ENCODE results near the gene MTCL1.

DNA sequence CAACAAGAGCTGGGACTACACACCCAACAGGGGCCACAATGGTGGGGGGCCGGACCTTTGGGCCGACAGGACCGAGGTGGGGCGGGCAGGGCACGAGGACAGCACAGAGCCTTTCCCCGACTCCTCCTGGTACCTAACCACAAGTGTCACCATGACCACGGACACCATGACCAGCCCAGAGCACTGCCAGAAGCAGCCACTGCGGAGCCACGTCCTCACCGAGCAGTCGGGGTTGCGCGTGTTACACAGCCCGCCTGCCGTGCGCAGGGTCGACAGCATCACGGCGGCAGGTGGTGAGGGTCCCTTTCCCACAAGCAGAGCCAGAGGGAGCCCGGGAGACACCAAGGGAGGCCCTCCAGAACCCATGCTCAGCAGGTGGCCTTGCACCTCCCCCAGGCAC is 119.5 kb downstream of the MTCL1 start:
- no peak for TF ChIP-seq SIN3A (IDR thresholded peaks at IDR 0.05; ENCODE audit: low read depth, low read length)
- TF ChIP-seq, protein P1, sequence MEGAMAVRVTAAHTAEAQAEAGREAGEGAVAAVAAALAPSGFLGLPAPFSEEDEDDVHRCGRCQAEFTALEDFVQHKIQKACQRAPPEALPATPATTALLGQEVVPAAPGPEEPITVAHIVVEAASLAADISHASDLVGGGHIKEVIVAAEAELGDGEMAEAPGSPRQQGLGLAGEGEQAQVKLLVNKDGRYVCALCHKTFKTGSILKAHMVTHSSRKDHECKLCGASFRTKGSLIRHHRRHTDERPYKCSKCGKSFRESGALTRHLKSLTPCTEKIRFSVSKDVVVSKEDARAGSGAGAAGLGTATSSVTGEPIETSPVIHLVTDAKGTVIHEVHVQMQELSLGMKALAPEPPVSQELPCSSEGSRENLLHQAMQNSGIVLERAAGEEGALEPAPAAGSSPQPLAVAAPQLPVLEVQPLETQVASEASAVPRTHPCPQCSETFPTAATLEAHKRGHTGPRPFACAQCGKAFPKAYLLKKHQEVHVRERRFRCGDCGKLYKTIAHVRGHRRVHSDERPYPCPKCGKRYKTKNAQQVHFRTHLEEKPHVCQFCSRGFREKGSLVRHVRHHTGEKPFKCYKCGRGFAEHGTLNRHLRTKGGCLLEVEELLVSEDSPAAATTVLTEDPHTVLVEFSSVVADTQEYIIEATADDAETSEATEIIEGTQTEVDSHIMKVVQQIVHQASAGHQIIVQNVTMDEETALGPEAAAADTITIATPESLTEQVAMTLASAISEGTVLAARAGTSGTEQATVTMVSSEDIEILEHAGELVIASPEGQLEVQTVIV (IDR thresholded peaks at IDR 0.05; ENCODE audit: borderline replicate concordance, partially characterized antibody) = no peak
- no peak for TF ChIP-seq ATF3 (IDR thresholded peaks at IDR 0.05; ENCODE audit: borderline replicate concordance, extremely low read depth, low read depth, low read length)
- TF ChIP-seq TCF12 (IDR thresholded peaks at IDR 0.05; ENCODE audit: low read depth, low read length) = no peak
- TF ChIP-seq, protein P2, sequence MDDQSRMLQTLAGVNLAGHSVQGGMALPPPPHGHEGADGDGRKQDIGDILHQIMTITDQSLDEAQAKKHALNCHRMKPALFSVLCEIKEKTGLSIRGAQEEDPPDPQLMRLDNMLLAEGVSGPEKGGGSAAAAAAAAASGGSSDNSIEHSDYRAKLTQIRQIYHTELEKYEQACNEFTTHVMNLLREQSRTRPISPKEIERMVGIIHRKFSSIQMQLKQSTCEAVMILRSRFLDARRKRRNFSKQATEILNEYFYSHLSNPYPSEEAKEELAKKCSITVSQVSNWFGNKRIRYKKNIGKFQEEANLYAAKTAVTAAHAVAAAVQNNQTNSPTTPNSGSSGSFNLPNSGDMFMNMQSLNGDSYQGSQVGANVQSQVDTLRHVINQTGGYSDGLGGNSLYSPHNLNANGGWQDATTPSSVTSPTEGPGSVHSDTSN (IDR thresholded peaks at IDR 0.05; ENCODE audit: insufficient replicate concordance, low read depth, low read length) = no peak
- TF ChIP-seq BMI1 (IDR thresholded peaks at IDR 0.05; ENCODE audit: borderline replicate concordance) = no peak
- no peak for TF ChIP-seq POLR2AphosphoS5 (IDR thresholded peaks at IDR 0.05; ENCODE audit: low read length)
- no peak for TF ChIP-seq EGR1 (IDR thresholded peaks at IDR 0.05; ENCODE audit: borderline replicate concordance in 1 of 2, low read depth in 2 of 2, low read length in 2 of 2)
- no peak for TF ChIP-seq TAF1 (IDR thresholded peaks at IDR 0.05; ENCODE audit: borderline replicate concordance, low read depth, low read length)
- TF ChIP-seq CTCF (IDR thresholded peaks at IDR 0.05 in 2 of 3, conservative IDR thresholded peaks at IDR 0.05 in 1 of 3; ENCODE audit: control insufficient read depth in 2 of 3, extremely low read depth in 1 of 3, insufficient read depth in 1 of 3, low read depth in 3 of 3, low read length in 3 of 3) = no peak
- TF ChIP-seq POLR2A (IDR thresholded peaks at IDR 0.05; ENCODE audit: low read depth, low read length) = no peak
- TF ChIP-seq BCL11A (IDR thresholded peaks at IDR 0.05; ENCODE audit: low read depth, low read length) = no peak
- no peak for TF ChIP-seq ZZZ3 (IDR thresholded peaks at IDR 0.05; ENCODE audit: control insufficient read depth, insufficient read length, low read depth)

Measured in GM12878 (cell line).